Daoy (cell line): ENCODE data around the gene PIWIL1. TPM values are rescaled to one million over a fixed set of nuclear protein-coding genes. Genes with fewer than 3 reads are reported as not detected.
A peak's percentile ranks its signal among the peaks of the same experiment; 100 is the strongest.

ENCODE experiments used
- DNase-seq: peaks from one replicate; pipeline ENCODE4 v3.0.0-alpha.2; 2015; ENCODE audit warnings: low read depth
- total RNA-seq: library from RNA; depleted of rRNA; stranded (reverse); fragments of >200 nt; shearing (Covaris generic); gene quantifications from 2 replicates; pipeline ENCODE4 v1.2.3, GENCODE V29; 2014

PIWIL1 gene
- total RNA-seq, 1 experiment from 2014 or later, result 1.8 TPM

- no peak for DNase-seq
These were observed 36.4 kb downstream of the PIWIL1 start for GRCh38 chr12:130374083-130374482.

- DNase-seq, result peak; percentile 83
These were observed 37.9 kb downstream of the PIWIL1 start for GRCh38 chr12:130375296-130376287.

- no peak for DNase-seq
These were observed 45.1 kb downstream of the PIWIL1 start for GRCh38 chr12:130382818-130383217.

GRCh38 chr12:130384234-130384633 is 46.5 kb downstream of the PIWIL1 start:
- no peak for DNase-seq

- DNase-seq, result no peak
These were observed 47.5 kb downstream of the PIWIL1 start for GRCh38 chr12:130385193-130385592.

- no peak for DNase-seq
These were observed 53.5 kb downstream of the PIWIL1 start for GRCh38 chr12:130391186-130391585.

- peak; percentile 58 for DNase-seq
These were observed 57.2 kb downstream of the PIWIL1 start for GRCh38 chr12:130394906-130395305.

- no peak for DNase-seq
These were observed 59.0 kb downstream of the PIWIL1 start for GRCh38 chr12:130396667-130397066.

- no peak for DNase-seq
These were observed 60.6 kb downstream of the PIWIL1 start for GRCh38 chr12:130398100-130398848.

GRCh38 chr12:130401703-130402102 is 64.0 kb downstream of the PIWIL1 start:
- DNase-seq, result peak; percentile 72

- DNase-seq, result no peak
These were observed 67.6 kb downstream of the PIWIL1 start for GRCh38 chr12:130405332-130405731.

GRCh38 chr12:130412384-130412783 is 74.7 kb downstream of the PIWIL1 start:
- no peak for DNase-seq

GRCh38 chr12:130413909-130414308 is 76.2 kb downstream of the PIWIL1 start:
- DNase-seq, result no peak

GRCh38 chr12:130414381-130414780 is 76.7 kb downstream of the PIWIL1 start:
- DNase-seq, result no peak

- DNase-seq, result no peak
These were observed 80.6 kb downstream of the PIWIL1 start for GRCh38 chr12:130418251-130418650.

- DNase-seq, result no peak
These were observed 81.4 kb downstream of the PIWIL1 start for GRCh38 chr12:130419116-130419515.

GRCh38 chr12:130420071-130420470 is 82.4 kb downstream of the PIWIL1 start:
- no peak for DNase-seq

GRCh38 chr12:130421896-130422295 is 84.2 kb downstream of the PIWIL1 start:
- DNase-seq, result peak; percentile 60
